ENCODE data around the gene DCST2.
A peak's percentile ranks its signal among the peaks of the same experiment; 100 is the strongest.

The DCST2 gene

DNA sequence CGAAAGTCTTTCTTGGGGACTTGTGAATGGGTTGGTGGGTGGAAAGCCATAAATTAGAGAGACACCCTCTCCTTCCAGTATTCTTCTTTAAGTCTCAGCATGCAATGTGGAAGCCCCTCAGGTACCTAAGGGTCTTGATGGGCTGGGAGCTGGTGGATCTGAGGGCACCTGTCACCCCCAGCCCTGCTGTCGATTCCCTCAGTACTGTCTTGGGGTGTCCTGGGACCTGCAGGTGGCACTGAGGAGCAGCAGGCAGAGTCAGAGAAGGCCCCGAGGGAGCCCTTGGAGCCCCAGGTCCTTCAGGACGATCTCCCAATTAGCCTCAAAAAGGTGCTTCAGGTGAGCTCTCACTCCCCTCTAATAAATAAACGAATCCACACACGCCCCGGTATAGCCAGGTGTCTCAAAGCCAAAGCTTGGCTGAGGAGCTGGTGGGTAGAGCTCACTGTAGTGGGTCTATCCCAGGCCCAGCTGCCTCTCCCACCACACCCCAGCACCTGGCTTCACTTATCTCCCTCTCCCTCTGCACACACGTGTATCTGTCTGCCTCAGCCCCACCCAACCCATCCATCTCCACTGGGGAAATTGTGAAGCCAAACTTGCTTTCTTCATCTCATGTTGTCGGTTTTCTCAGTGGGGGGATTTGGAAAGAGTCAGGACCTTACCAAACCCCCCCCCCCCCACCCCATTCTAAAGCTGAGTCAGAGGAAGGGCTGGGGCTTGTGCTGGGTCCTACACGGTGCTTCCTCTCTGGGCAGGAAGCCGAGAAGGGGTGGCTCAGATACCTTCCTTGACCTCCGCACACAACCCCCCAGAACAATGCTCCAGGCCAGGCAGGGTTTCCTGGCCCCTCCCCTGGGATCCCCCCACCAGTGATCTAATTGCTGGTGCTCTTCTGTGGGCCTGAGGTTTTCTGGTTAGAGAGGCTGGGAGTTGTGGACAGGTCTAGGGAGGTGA is 19.1 kb upstream of the DCST2 start:
- intact Hi-C loops (cut with DNase I; ENCODE audit: low total_unique reads): no loop called here
- peaks cover 17 to 46% (median 42%) of the 10 kb centered on the region in 3 donors for H3K36me3 ChIP-seq
- no peaks in the 10 kb centered on the region for H3K9me3 ChIP-seq
- H3K4me1 ChIP-seq: peaks cover 6 to 30% (median 22%) of the 10 kb centered on the region in 4 donors
- no peak for DNase-seq
- TF ChIP-seq, protein P1, sequence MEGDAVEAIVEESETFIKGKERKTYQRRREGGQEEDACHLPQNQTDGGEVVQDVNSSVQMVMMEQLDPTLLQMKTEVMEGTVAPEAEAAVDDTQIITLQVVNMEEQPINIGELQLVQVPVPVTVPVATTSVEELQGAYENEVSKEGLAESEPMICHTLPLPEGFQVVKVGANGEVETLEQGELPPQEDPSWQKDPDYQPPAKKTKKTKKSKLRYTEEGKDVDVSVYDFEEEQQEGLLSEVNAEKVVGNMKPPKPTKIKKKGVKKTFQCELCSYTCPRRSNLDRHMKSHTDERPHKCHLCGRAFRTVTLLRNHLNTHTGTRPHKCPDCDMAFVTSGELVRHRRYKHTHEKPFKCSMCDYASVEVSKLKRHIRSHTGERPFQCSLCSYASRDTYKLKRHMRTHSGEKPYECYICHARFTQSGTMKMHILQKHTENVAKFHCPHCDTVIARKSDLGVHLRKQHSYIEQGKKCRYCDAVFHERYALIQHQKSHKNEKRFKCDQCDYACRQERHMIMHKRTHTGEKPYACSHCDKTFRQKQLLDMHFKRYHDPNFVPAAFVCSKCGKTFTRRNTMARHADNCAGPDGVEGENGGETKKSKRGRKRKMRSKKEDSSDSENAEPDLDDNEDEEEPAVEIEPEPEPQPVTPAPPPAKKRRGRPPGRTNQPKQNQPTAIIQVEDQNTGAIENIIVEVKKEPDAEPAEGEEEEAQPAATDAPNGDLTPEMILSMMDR (IDR thresholded peaks at IDR 0.05): peak in 1 of 2 experiments; percentile 2
- peak overlapping the region; percentile 72 to 91 for H3K27ac ChIP-seq
- no peaks in the 10 kb centered on the region for H3K27me3 ChIP-seq
- peak overlapping the region; percentile 68 to 71 for H3K4me3 ChIP-seq

DNA sequence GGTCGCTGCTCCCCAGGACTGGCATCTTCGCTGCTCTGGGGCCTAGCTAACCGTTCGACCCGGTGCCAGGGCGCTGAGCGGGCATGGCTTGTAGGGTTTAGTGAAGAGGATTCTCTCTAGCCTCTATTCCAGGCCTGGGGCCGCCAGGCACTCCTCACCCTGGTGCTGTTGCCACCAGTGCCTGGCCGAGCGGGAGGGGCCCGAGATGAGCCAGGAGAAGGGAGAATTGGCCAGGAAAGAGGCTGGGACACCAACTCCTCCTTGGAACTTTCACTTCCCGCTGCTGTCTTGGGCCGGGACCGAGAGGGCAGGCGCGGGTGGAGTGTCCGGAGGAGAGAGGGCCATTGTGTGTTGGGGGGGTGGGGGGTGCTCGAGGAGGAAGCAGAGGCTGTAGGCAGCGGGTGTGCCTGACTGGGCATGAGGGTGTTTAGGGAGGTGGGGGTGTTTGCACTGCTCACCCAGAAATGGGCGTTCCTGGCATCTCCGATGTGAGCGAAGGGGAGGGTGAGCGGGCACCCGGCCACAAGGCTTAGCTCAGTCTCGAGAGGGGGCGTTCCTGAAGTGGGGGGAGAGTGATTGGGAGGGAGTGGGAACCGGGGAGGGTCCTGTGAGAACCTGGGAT is 18.3 kb upstream of the DCST2 start:
- Histone ChIP-seq H3K27ac (peak overlapping the region; percentile 72 to 91), H3K36me3 (peaks cover 9 to 38% (median 33%) of the 10 kb centered on the region in 3 donors), H3K4me1 (peaks cover 6 to 30% (median 22%) of the 10 kb centered on the region in 4 donors), H3K9me3 (no peaks in the 10 kb centered on the region), H3K27me3 (no peaks in the 10 kb centered on the region), H3K4me3 (peak overlapping the region; percentile 68 to 71)
- intact Hi-C loops (cut with DNase I; ENCODE audit: low total_unique reads): no loop called here
- TF ChIP-seq, protein P1 (IDR thresholded peaks at IDR 0.05): no peak
- DNase-seq: peak; percentile 58 to 85

DNA sequence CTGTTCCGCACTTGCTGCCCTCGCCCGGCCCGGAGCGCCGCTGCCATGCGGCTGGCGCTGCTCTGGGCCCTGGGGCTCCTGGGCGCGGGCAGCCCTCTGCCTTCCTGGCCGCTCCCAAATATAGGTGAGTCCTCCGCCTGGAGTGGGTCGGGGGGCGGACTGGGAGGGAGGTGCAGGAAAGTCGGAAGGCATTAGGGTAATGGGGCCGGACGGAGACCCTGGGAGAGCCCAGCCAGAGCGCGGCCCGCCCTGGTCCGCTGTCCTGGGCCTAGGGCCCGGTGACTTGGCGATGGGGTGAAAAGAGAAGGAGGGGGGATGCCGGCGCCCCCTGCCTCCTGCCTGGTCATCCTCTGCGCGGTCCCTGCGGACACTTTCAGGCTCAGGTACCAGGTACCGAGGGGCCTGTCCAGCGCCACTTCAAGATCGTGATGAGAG is 17.8 kb upstream of the DCST2 start:
- H3K4me1 ChIP-seq: peaks cover 6 to 30% (median 22%) of the 10 kb centered on the region in 4 donors
- peak overlapping the region; percentile 72 to 91 for H3K27ac ChIP-seq
- H3K36me3 ChIP-seq: peaks cover 5 to 32% (median 28%) of the 10 kb centered on the region in 3 donors
- intact Hi-C loops (cut with DNase I; ENCODE audit: low total_unique reads): no loop called here
- H3K4me3 ChIP-seq: peak overlapping the region; percentile 68 to 71
- H3K27me3 ChIP-seq: no peaks in the 10 kb centered on the region
- DNase-seq: no peak
- no peaks in the 10 kb centered on the region for H3K9me3 ChIP-seq
- TF ChIP-seq, protein P1 (IDR thresholded peaks at IDR 0.05): no peak

DNA sequence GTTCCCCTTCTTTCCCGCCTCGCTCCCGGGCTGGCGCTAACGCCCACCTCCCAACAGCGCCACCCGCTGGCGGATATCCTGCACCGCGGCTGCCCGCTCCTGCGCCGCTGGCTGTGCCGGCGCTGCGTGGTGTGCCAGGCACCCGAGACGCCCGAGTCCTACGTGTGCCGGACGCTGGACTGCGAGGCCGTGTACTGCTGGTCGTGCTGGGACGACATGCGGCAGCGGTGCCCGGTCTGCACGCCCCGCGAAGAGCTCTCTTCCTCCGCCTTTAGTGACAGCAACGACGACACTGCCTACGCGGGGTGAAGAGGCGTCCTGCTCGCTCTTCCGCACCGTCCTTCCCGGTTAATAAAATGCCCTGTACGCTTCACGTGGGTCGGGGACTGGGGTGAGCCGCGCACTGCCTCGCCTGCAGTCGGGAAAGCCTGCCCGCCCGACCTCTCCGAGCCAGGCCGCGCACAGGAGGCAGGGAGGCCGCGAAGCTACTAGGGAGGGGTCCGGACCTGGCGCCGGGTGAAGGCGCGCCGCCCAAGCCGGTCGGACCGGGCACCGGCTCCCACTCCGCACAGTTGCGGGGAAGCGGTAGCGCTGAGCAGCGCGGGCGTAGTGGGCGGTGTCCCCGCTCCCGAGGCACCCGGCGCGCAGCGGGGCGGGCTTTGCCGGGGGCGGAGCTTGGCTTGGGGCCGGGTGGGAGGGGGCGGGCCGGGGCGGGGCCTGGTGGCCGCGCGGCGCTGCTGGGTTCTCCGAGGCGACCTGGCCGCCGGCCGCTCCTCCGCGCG is 17.2 kb upstream of the DCST2 start, which contains the start of gene ADAM15:
Gene ADAM15, plus strand, starts transcription at position 757 of the 782 bp plus-strand sequence. CDS start 71 bp downstream, outside the sequence.
- intact Hi-C loops (cut with DNase I; ENCODE audit: low total_unique reads): no loop called here
- peak within 1 kb of the TSS; percentile 68 to 71 for H3K4me3 ChIP-seq

More for the DNA sequence above, 17.2 kb upstream of the DCST2 start, which contains the start of gene ADAM15:
- Histone ChIP-seq H3K9me3 (no peaks in the 10 kb centered on the region), H3K4me1 (peaks cover 6 to 30% (median 22%) of the 10 kb centered on the region in 4 donors), H3K27ac (peak within 1 kb of the TSS; percentile 72 to 91), H3K27me3 (no peaks in the 10 kb centered on the region), H3K36me3 (peaks cover 5 to 26% (median 22%) of the 10 kb centered on the region in 3 donors)
- peak; percentile 76 to 91 for DNase-seq
- TF ChIP-seq, protein P1 (IDR thresholded peaks at IDR 0.05): peak; percentile 86 to 92

Measured in tibial artery (tissue), 4 donors.